ENCODE measurements around the gene TMEM176A. TPM values are rescaled to one million over a fixed set of nuclear protein-coding genes. Genes with fewer than 3 reads are reported as not detected.

TMEM176A gene
- total and polyA plus RNA-seq, 2 experiments from 2014 or later = 0.34 TPM; not detected in 1

DNA sequence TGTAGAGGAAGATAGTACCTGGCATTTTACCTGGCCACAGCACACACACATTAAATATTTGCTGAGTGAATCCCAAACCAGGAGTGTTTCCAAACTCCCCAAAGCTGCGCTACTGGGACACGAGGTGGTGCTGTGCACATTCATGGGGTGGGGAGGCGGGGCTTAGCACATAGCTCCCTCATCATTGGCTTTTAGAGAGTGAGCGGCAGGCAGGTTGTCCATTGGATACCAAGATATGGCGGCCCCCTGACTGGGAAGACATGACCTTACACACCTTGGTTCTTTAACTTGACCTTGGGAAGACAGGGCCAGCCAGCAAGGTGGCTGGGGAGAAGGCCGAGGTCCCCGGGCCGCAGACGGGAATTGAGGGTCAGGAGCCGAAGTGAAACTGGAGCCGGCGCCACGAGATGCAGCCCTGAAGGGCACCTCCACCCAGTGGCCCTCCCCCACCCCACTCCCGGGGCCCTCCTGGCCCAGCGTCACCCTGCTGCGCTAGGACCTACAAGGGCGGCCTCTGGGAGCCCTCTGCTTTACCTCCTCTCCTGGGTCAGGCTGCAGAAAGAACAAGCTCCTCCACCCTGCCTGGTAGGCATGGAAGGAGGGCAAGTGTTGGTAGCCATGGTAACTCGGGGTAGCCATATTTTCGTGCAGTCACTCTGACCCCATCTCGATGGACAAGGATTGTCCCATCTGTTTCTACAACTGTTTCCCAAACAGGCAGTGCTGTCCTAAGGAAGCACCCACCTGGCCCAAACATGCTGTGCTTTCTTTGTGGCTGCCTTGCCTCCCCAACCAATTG is 24.0 kb downstream of the TMEM176A start (continued):
- TF ChIP-seq, protein P1, sequence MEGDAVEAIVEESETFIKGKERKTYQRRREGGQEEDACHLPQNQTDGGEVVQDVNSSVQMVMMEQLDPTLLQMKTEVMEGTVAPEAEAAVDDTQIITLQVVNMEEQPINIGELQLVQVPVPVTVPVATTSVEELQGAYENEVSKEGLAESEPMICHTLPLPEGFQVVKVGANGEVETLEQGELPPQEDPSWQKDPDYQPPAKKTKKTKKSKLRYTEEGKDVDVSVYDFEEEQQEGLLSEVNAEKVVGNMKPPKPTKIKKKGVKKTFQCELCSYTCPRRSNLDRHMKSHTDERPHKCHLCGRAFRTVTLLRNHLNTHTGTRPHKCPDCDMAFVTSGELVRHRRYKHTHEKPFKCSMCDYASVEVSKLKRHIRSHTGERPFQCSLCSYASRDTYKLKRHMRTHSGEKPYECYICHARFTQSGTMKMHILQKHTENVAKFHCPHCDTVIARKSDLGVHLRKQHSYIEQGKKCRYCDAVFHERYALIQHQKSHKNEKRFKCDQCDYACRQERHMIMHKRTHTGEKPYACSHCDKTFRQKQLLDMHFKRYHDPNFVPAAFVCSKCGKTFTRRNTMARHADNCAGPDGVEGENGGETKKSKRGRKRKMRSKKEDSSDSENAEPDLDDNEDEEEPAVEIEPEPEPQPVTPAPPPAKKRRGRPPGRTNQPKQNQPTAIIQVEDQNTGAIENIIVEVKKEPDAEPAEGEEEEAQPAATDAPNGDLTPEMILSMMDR (conservative IDR thresholded peaks at IDR 0.05; ENCODE audit: low read depth in 2 of 2) = no peak
- TF ChIP-seq, protein P2, sequence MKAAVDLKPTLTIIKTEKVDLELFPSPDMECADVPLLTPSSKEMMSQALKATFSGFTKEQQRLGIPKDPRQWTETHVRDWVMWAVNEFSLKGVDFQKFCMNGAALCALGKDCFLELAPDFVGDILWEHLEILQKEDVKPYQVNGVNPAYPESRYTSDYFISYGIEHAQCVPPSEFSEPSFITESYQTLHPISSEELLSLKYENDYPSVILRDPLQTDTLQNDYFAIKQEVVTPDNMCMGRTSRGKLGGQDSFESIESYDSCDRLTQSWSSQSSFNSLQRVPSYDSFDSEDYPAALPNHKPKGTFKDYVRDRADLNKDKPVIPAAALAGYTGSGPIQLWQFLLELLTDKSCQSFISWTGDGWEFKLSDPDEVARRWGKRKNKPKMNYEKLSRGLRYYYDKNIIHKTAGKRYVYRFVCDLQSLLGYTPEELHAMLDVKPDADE (IDR thresholded peaks at IDR 0.05) = no peak
- TF ChIP-seq NANOG (IDR thresholded peaks at IDR 0.05; ENCODE audit: borderline replicate concordance) = no peak
- TF ChIP-seq ZNF331 (CRISPR knock-in tag; IDR thresholded peaks at IDR 0.05; ENCODE audit: low read depth) = no peak
- no peak for TF ChIP-seq POLR2AphosphoS5 (IDR thresholded peaks at IDR 0.05; ENCODE audit: low read depth)
- TF ChIP-seq STAT1 (IDR thresholded peaks at IDR 0.05; ENCODE audit: unreplicated experiment) = no peak
- TF ChIP-seq EZH2 (IDR thresholded peaks at IDR 0.05; ENCODE audit: low read depth, unreplicated experiment) = no peak

DNA sequence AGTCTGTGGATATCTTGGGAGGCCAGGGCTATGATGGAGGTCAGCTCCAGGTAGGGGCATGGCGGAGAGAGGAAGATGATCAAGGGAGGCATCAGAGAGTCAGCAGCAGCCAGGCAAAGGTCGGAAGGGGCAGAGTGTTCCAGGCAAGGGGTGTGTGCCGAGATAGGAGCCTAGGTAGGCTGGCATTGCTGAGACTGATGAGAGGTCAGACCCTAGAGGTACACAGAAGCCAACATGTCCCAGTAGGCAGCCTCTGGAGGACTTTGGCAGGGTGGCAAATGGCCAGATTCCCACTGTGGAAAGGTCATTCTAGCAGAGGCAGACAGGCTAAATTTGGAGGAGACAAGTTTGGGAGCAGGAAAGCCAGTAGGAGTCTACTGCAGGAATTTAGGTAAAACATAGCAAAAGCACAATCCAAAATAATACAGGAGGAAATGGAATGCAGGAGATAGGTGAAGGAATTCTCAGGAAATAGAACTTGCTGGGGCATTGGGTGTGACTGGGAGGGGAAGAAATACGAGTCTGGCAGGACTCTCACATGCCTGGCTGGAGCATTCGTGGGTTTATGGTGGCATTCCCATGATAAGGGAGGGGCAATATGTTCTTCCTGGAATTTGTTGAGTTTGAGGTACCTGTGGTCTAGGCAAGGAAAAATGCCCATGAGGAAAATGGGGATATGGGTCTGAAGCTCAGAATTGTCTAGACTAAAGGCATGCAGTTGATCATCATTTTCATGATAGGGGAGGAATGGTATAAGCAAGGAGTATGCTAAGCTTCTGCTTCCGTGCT is 25.7 kb downstream of the TMEM176A start:
- no peak overlapping the region for H3K27ac ChIP-seq (ENCODE audit: low read depth)
- no peaks in the 10 kb centered on the region for H3K27me3 ChIP-seq (ENCODE audit: insufficient read depth)
- Mint-ChIP-seq H3K27me3 (ENCODE audit: insufficient read depth, low read depth, poor library complexity) (peaks cover 4% of the 10 kb centered on the region), H3K4me1 (peaks cover 6% of the 10 kb centered on the region; the same call in 1 of the 3 replicates), H3K27ac (no peak overlapping the region), H3K36me3 (ENCODE audit: low read depth) (no peaks in the 10 kb centered on the region; the same call in 2 of the 3 replicates), H3K4me3 (no peak overlapping the region), H3K9me3 (no peaks in the 10 kb centered on the region)
- H3K79me2 ChIP-seq (replicated peaks; ENCODE audit: insufficient read depth) = no peaks in the 10 kb centered on the region
- no peak overlapping the region for H3K4me3 ChIP-seq
- H3K4me2 ChIP-seq = no peak overlapping the region
- no peaks in the 10 kb centered on the region for H3F3A ChIP-seq (replicated peaks; ENCODE audit: low read depth)
- DNase-seq (ENCODE audit: low spot score) (no peak), ATAC-seq (no peak)
- H3K9me2 ChIP-seq (ENCODE audit: insufficient read depth) = no peaks in the 10 kb centered on the region
- no peaks in the 10 kb centered on the region for H4K20me1 ChIP-seq (replicated peaks; ENCODE audit: insufficient read depth)
- H3K4me1 ChIP-seq (ENCODE audit: insufficient read depth) = no peaks in the 10 kb centered on the region
- H2AFZ ChIP-seq = no peak overlapping the region
- no peaks in the 10 kb centered on the region; the same call in 1 of the 2 replicates for H3K36me3 ChIP-seq (ENCODE audit: insufficient read depth)
- no peak for TF ChIP-seq JUNB (IDR thresholded peaks at IDR 0.05; ENCODE audit: unreplicated experiment)
- no peak for TF ChIP-seq EZH2phosphoT487 (IDR thresholded peaks at IDR 0.05; ENCODE audit: unreplicated experiment)
- TF ChIP-seq, protein P3, sequence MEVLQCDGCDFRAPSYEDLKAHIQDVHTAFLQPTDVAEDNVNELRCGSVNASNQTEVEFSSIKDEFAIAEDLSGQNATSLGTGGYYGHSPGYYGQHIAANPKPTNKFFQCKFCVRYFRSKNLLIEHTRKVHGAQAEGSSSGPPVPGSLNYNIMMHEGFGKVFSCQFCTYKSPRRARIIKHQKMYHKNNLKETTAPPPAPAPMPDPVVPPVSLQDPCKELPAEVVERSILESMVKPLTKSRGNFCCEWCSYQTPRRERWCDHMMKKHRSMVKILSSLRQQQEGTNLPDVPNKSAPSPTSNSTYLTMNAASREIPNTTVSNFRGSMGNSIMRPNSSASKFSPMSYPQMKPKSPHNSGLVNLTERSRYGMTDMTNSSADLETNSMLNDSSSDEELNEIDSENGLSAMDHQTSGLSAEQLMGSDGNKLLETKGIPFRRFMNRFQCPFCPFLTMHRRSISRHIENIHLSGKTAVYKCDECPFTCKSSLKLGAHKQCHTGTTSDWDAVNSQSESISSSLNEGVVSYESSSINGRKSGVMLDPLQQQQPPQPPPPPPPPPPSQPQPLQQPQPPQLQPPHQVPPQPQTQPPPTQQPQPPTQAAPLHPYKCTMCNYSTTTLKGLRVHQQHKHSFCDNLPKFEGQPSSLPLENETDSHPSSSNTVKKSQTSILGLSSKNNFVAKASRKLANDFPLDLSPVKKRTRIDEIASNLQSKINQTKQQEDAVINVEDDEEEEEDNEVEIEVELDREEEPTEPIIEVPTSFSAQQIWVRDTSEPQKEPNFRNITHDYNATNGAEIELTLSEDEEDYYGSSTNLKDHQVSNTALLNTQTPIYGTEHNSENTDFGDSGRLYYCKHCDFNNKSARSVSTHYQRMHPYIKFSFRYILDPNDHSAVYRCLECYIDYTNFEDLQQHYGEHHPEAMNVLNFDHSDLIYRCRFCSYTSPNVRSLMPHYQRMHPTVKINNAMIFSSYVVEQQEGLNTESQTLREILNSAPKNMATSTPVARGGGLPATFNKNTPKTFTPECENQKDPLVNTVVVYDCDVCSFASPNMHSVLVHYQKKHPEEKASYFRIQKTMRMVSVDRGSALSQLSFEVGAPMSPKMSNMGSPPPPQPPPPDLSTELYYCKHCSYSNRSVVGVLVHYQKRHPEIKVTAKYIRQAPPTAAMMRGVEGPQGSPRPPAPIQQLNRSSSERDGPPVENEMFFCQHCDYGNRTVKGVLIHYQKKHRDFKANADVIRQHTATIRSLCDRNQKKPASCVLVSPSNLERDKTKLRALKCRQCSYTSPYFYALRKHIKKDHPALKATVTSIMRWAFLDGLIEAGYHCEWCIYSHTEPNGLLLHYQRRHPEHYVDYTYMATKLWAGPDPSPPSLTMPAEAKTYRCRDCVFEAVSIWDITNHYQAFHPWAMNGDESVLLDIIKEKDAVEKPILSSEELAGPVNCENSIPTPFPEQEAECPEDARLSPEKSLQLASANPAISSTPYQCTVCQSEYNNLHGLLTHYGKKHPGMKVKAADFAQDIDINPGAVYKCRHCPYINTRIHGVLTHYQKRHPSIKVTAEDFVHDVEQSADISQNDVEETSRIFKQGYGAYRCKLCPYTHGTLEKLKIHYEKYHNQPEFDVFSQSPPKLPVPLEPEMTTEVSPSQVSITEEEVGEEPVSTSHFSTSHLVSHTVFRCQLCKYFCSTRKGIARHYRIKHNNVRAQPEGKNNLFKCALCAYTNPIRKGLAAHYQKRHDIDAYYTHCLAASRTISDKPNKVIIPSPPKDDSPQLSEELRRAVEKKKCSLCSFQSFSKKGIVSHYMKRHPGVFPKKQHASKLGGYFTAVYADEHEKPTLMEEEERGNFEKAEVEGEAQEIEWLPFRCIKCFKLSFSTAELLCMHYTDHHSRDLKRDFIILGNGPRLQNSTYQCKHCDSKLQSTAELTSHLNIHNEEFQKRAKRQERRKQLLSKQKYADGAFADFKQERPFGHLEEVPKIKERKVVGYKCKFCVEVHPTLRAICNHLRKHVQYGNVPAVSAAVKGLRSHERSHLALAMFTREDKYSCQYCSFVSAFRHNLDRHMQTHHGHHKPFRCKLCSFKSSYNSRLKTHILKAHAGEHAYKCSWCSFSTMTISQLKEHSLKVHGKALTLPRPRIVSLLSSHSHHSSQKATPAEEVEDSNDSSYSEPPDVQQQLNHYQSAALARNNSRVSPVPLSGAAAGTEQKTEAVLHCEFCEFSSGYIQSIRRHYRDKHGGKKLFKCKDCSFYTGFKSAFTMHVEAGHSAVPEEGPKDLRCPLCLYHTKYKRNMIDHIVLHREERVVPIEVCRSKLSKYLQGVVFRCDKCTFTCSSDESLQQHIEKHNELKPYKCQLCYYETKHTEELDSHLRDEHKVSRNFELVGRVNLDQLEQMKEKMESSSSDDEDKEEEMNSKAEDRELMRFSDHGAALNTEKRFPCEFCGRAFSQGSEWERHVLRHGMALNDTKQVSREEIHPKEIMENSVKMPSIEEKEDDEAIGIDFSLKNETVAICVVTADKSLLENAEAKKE (CRISPR knock-in tag; IDR thresholded peaks at IDR 0.05) = no peak
- TF ChIP-seq ZNF114 (CRISPR knock-in tag; IDR thresholded peaks at IDR 0.05) = no peak
- no peak for TF ChIP-seq ZNF331 (CRISPR knock-in tag; IDR thresholded peaks at IDR 0.05; ENCODE audit: low read depth)
- TF ChIP-seq POLR2AphosphoS5 (IDR thresholded peaks at IDR 0.05; ENCODE audit: low read depth) = no peak
- no peak for TF ChIP-seq CREB1 (CRISPR knock-in tag; IDR thresholded peaks at IDR 0.05; ENCODE audit: low read depth)
